Cardiac fibroblast (primary cell): ENCODE data around the gene CCDC30.
"Not testable (repeated sequence)": the region's sequence is repeated elsewhere in the genome, so short reads cannot be mapped to it uniquely, and the experiment has no call there.

Experiments used
- DNase-seq, 2 donors: peaks; one replicate each; pipeline versions ENCODE4 v3.0.0 to v3.0.0-alpha.2; 2010; ENCODE audit warnings: low read depth in 2 of 2
- H3K4me3 ChIP-seq, 2 donors: replicated peaks in 1 of 2; 1 replicate in 1 of 2; 2 replicates in 1 of 2; pipeline ENCODE4 v1.5.1; 2011; ENCODE audit warnings: low read depth in 2 of 2, low read length in 2 of 2, mild to moderate bottlenecking in 2 of 2, moderate library complexity in 1 of 2
- TF ChIP-seq, protein P1 (sequence below): IDR thresholded peaks from one replicate; pipeline ENCODE4 v1.5.1; 2011; ENCODE audit warnings: low read depth, mild to moderate bottlenecking, low read length, inconsistent platforms

The CCDC30 gene

DNA sequence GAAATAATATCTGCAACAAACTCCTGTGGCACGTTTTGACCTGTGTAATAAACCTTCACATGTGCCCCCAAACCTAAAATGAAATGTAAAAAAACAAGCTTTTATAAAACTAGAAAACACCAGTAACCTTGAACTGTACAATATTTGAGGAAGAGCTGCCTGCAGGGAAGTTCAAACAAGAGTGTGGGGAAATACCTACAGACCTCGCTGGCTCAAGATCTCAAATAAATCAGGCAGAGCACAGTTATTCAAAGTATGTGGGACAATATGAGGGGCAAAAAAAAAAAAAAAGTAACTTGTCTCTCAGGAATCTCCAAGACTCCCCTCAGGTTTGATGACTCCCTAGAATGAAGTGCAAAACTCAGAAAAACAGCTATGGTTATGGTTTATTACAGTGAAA, 157.2 kb downstream of the CCDC30 start:
- no peak for DNase-seq
- TF ChIP-seq, protein P1, sequence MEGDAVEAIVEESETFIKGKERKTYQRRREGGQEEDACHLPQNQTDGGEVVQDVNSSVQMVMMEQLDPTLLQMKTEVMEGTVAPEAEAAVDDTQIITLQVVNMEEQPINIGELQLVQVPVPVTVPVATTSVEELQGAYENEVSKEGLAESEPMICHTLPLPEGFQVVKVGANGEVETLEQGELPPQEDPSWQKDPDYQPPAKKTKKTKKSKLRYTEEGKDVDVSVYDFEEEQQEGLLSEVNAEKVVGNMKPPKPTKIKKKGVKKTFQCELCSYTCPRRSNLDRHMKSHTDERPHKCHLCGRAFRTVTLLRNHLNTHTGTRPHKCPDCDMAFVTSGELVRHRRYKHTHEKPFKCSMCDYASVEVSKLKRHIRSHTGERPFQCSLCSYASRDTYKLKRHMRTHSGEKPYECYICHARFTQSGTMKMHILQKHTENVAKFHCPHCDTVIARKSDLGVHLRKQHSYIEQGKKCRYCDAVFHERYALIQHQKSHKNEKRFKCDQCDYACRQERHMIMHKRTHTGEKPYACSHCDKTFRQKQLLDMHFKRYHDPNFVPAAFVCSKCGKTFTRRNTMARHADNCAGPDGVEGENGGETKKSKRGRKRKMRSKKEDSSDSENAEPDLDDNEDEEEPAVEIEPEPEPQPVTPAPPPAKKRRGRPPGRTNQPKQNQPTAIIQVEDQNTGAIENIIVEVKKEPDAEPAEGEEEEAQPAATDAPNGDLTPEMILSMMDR: no peak
- H3K4me3 ChIP-seq: no peak overlapping the region

GRCh38 chr1:42621180-42621579, 158.1 kb downstream of the CCDC30 start:
- not testable (repeated sequence) for DNase-seq, H3K4me3 ChIP-seq

- DNase-seq, H3K4me3 ChIP-seq: not testable (repeated sequence)
Observed at GRCh38 chr1:42627205-42627604, 164.1 kb downstream of the CCDC30 start.

GRCh38 chr1:42639116-42639515, 176.0 kb downstream of the CCDC30 start:
- TF ChIP-seq, protein P1: no peak

DNA sequence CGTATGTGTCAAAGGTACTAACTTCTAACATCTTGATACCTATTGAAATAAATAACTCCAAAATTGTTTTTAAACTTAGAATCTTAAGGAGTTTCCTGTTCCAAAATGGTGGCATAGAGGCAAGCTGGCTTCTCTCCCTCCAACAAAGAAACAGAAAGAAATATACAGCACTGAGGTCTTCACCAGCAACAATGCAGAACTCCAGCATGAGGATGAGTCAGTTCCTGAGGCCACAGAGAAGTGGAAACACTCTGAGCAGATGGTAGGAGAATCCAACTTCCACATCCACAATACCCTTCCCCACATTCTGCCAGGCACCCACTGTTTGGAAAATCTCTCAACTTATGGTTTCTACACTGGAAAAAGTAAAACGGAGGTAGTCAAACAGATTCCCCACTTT, 183.0 kb downstream of the CCDC30 start:
- TF ChIP-seq, protein P1: no peak
- DNase-seq: peak; percentile 3 to 42
- H3K4me3 ChIP-seq: no peak overlapping the region

More at GRCh38 chr1:42639116-42639515, 176.0 kb downstream of the CCDC30 start:
- peak in 1 of 2 donors; percentile 53 for DNase-seq
- no peak overlapping the region for H3K4me3 ChIP-seq

DNA sequence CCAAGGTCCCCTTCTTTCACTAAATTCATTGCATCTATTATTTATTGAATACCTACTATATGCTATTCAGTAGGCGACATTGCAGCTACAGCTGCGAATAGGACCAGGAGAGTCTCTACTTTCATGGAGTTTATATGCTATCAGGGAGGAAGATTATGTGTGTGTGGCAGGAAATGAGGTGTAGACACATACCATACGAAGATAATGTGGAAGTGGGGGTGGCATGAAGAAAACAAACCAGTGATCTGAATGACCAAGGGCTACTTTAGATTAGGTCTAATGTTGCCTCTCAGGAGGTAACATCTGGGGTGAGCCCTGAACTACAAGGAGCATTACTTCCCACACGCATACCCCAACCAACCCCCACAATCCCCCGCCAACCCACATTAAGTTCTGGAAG, 194.1 kb downstream of the CCDC30 start:
- TF ChIP-seq, protein P1: no peak
- H3K4me3 ChIP-seq: no peak overlapping the region
- DNase-seq: no peak

GRCh38 chr1:42657981-42658876, 195.1 kb downstream of the CCDC30 start, which contains the start of gene PPIH:
Gene PPIH (plus strand): TSS chr1:42658423. CDS start chr1:42658447, 24 bp downstream.
- peak; percentile 91 to 92 for DNase-seq
- H3K4me3 ChIP-seq: peak within 1 kb of the TSS; percentile 76 to 92
- TF ChIP-seq, protein P1: peak; percentile 30
